GM23248 (cell line): Measurements from ENCODE around the gene C9orf72. TPM values are rescaled to one million over a fixed set of nuclear protein-coding genes. Genes with fewer than 3 reads are reported as not detected.

Experiments used
- DNase-seq: peaks from one replicate; pipeline ENCODE4 v3.0.0-alpha.2; 2015
- H2AFZ ChIP-seq: fragments of 200-600 bp; sonication (generic); 2 replicates; pipeline ENCODE4 v1.6.1; 2016; ENCODE audit warnings: antibody characterized with exemption
- H3F3A ChIP-seq: fragments of 200-600 bp; sonication (generic); 2 replicates; pipeline ENCODE4 v1.6.1; 2016; ENCODE audit warnings: mild to moderate bottlenecking, antibody characterized with exemption, mixed run types; ENCODE audit not compliant: insufficient read depth
- H3K27ac ChIP-seq: fragments of 200-600 bp; sonication (generic); 2 replicates; pipeline ENCODE4 v1.5.1; 2016; ENCODE audit warnings: mild to moderate bottlenecking
- H3K27me3 ChIP-seq: fragments of 200-600 bp; sonication (generic); replicated peaks from 2 replicates; pipeline ENCODE4 v1.6.1; 2016; ENCODE audit warnings: mild to moderate bottlenecking; ENCODE audit not compliant: insufficient read depth
- H3K36me3 ChIP-seq: fragments of 200-600 bp; sonication (generic); 2 replicates; pipeline ENCODE4 v1.6.1; 2016; ENCODE audit warnings: low read depth, mild to moderate bottlenecking
- H3K4me1 ChIP-seq: fragments of 200-600 bp; sonication (generic); 2 replicates; pipeline ENCODE4 v1.6.1; 2016; ENCODE audit warnings: mild to moderate bottlenecking; ENCODE audit not compliant: insufficient read depth
- H3K4me2 ChIP-seq: fragments of 200-600 bp; sonication (generic); one replicate; pipeline ENCODE4 v1.6.1; 2016; ENCODE audit warnings: mild to moderate bottlenecking; ENCODE audit not compliant: unreplicated experiment
- H3K4me3 ChIP-seq: fragments of 200-600 bp; sonication (generic); 2 replicates; pipeline ENCODE4 v1.5.1; 2016; ENCODE audit warnings: mild to moderate bottlenecking
- H3K79me2 ChIP-seq: fragments of 200-600 bp; sonication (generic); 2 replicates; pipeline ENCODE4 v1.6.1; 2016; ENCODE audit warnings: mild to moderate bottlenecking; ENCODE audit not compliant: insufficient read depth
- H3K9ac ChIP-seq: fragments of 200-600 bp; sonication (generic); 2 replicates; pipeline ENCODE4 v1.6.1; 2016; ENCODE audit warnings: mild to moderate bottlenecking
- H3K9me2 ChIP-seq: fragments of 200-600 bp; sonication (generic); 2 replicates; pipeline ENCODE4 v1.6.1; 2016; ENCODE audit warnings: mixed run types, mild to moderate bottlenecking, moderate library complexity; ENCODE audit not compliant: insufficient read depth
- H3K9me3 ChIP-seq: fragments of 200-600 bp; sonication (generic); one replicate; pipeline ENCODE4 v1.6.1; 2017; ENCODE audit warnings: low read depth
- H4K20me1 ChIP-seq: fragments of 200-600 bp; sonication (generic); 2 replicates; pipeline ENCODE4 v1.6.0; 2016; ENCODE audit not compliant: insufficient read depth
- EZH2 ChIP-seq: fragments of 200-600 bp; sonication (generic); IDR thresholded peaks from 2 replicates; pipeline ENCODE4 v1.6.1; 2018; ENCODE audit warnings: antibody characterized with exemption, mild to moderate bottlenecking; ENCODE audit not compliant: insufficient read depth, poor library complexity, severe bottlenecking
- EZH2phosphoT487 ChIP-seq: fragments of 200-600 bp; sonication (generic); IDR thresholded peaks from 2 replicates; pipeline ENCODE4 v1.6.1; 2018; ENCODE audit warnings: antibody characterized with exemption, moderate library complexity, mild to moderate bottlenecking, low read depth; ENCODE audit not compliant: insufficient read depth
- WGBS, 2 experiments: methylation state at CpG; one replicate each; pipeline ENCODE4 v1.1.6; 2015 to 2017; ENCODE audit warnings: low lambda C conversion rate in 2 of 2, low coverage in 1 of 2; ENCODE audit errors: missing lambda C conversion rate in 2 of 2; 5-methylcytosine and 5-hydroxymethylcytosine counted together
- in situ Hi-C: fragments of 300-500 bp; cut with MboI; formaldehyde crosslinking; loops from 2 replicates; pipeline ENCODE4 v1.15.0; 2020
- polyA plus RNA-seq: library from polyadenylated mRNA; unstranded; fragments of >200 nt; fragmentation: Nextera tagmentation; extraction: Ambion mirVana; gene quantifications from 2 replicates; pipeline ENCODE4 v1.2.1, GENCODE V29; 2016
- total RNA-seq: library from RNA; depleted of rRNA; stranded (reverse); fragments of >200 nt; shearing (Covaris generic); gene quantifications from 2 replicates; pipeline ENCODE4 v1.2.3, GENCODE V29; 2014

The C9orf72 gene
- total and polyA plus RNA-seq, 2 experiments from 2014 or later: 3.3 to 4.0 TPM

DNA sequence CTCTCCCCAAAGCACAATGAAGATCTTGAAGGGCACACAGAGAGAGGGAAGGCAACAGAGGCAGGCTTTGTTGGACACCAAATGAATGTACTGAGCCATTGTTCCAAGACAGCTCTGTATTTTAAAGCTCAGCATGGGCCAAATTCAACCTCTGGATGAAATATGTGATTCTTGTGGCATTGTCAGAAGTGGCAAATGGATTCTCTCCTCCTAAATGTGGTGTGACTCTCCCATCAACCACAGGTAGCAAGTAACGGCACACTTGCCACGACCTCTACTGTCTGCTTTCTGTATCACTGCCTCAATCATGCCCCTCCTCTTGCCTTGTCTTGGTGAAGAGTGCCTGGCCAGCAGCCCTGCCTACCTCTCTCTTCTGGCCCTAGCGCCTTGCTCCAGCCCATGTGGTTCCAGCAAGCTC, 37.6 kb downstream of the C9orf72 start:
- peaks cover 5% of the 10 kb centered on the region for H3F3A ChIP-seq
- H3K4me1 ChIP-seq: peaks cover 14% of the 10 kb centered on the region
- H3K27ac ChIP-seq: no peak overlapping the region
- no peak for DNase-seq
- H2AFZ ChIP-seq: no peak overlapping the region
- no peaks in the 10 kb centered on the region for H3K9me3 ChIP-seq
- H3K79me2 ChIP-seq: no peaks in the 10 kb centered on the region
- 0 out of 2 replicates have a peak, but pooled peaks cover 6% of the 10 kb centered on the region for H3K27me3 ChIP-seq
- no peak for TF ChIP-seq EZH2phosphoT487
- TF ChIP-seq EZH2: no peak
- no peaks in the 10 kb centered on the region for H3K9me2 ChIP-seq
- WGBS, 2 experiments: 64 to 70% methylated on average over 3 of the region's 3 CpGs
- no peaks in the 10 kb centered on the region for H4K20me1 ChIP-seq
- H3K4me3 ChIP-seq: no peak overlapping the region
- in situ Hi-C loops: loop anchor here (10.0 to 25.0 kb wide), 2 partner anchors 61 to 498 kb away; no protein-coding TSS in a partner anchor
- no peak overlapping the region for H3K9ac ChIP-seq
- H3K4me2 ChIP-seq: no peak overlapping the region
- no peaks in the 10 kb centered on the region for H3K36me3 ChIP-seq

GRCh38 chr9:27534658-27535209, 38.5 kb downstream of the C9orf72 start:
- in situ Hi-C loops: loop anchor here (10.0 to 25.0 kb wide), 2 partner anchors 60 to 497 kb away; no protein-coding TSS in a partner anchor
- WGBS, 2 experiments: 65 to 80% methylated on average over 3 of the region's 3 CpGs

DNA sequence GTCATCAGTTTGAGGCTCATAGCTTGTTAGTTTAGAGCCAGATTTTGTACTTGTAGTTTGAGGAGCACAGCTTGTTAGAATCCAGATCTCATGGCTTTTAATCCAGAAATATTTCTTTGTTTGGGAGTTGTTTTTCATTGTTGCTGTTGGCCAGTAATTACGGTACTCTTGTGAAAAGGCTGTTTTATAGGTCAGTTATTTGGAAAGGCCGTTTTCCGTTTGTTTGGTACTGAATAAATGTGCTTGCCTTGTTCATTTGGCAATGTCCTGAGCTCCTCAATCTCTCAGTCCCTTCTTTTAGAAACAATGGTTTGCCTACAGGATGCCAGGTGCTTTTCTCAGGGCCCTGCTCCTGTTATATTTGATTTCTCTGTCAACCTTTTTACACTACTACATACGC, 39.1 kb downstream of the C9orf72 start:
- Histone ChIP-seq H3K4me3 (no peak overlapping the region), H3K79me2 (no peaks in the 10 kb centered on the region), H2AFZ (no peak overlapping the region), H3K27ac (no peak overlapping the region), H3K9me3 (no peaks in the 10 kb centered on the region), H4K20me1 (no peaks in the 10 kb centered on the region), H3K4me1 (no peaks in the 10 kb centered on the region), H3K9me2 (no peaks in the 10 kb centered on the region), H3K4me2 (no peak overlapping the region), H3K9ac (no peak overlapping the region), H3K27me3 (0 out of 2 replicates have a peak, but pooled peaks cover 15% of the 10 kb centered on the region), H3K36me3 (no peaks in the 10 kb centered on the region), H3F3A (no peaks in the 10 kb centered on the region)
- in situ Hi-C loops: loop anchor here (10.0 to 25.0 kb wide), 2 partner anchors 59 to 497 kb away; no protein-coding TSS in a partner anchor
- DNase-seq: no peak
- 24 to 34% methylated on average over 4 of the region's 4 CpGs for WGBS, 2 experiments
- no peak for TF ChIP-seq EZH2
- no peak for TF ChIP-seq EZH2phosphoT487

More at GRCh38 chr9:27534658-27535209, 38.5 kb downstream of the C9orf72 start:
- no peak overlapping the region for H2AFZ ChIP-seq
- H3K9ac ChIP-seq: no peak overlapping the region
- H3K4me1 ChIP-seq: peaks cover 4% of the 10 kb centered on the region
- 0 out of 2 replicates have a peak, but pooled peaks cover 15% of the 10 kb centered on the region for H3K27me3 ChIP-seq
- H3K36me3 ChIP-seq: no peaks in the 10 kb centered on the region
- no peaks in the 10 kb centered on the region for H3K9me3 ChIP-seq
- H4K20me1 ChIP-seq: no peaks in the 10 kb centered on the region
- no peak overlapping the region for H3K27ac ChIP-seq
- H3F3A ChIP-seq: no peaks in the 10 kb centered on the region
- no peak for DNase-seq
- no peak overlapping the region for H3K4me2 ChIP-seq
- TF ChIP-seq EZH2: no peak
- no peak for TF ChIP-seq EZH2phosphoT487
- no peak overlapping the region for H3K4me3 ChIP-seq
- H3K79me2 ChIP-seq: no peaks in the 10 kb centered on the region
- no peaks in the 10 kb centered on the region for H3K9me2 ChIP-seq

DNA sequence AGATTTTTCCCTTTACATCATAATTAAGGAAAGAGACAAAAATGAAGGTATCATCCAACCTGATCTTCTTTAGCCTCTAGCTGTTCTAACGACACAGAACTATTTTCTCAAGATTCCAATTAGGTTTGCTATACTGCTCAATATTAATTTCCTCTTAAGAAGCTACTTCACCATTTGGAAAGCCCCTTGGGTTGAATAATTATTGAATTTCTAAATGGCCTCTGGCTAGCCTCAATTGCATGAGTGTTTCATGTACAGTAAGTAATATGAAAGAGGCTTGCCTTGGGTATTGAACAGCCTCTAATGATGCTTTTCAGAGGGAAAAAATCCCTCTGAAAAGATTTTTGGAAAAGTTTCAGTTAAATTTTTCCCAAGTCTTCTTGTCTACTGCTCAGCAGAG, 40.0 kb downstream of the C9orf72 start:
- H3K9me3 ChIP-seq: no peaks in the 10 kb centered on the region
- peaks cover 15% of the 10 kb centered on the region; the same call in 1 of the 2 replicates for H3K27me3 ChIP-seq
- no peak for DNase-seq
- no peak overlapping the region for H3K27ac ChIP-seq
- H3K79me2 ChIP-seq: no peaks in the 10 kb centered on the region
- no peaks in the 10 kb centered on the region for H3K36me3 ChIP-seq
- no peaks in the 10 kb centered on the region for H3F3A ChIP-seq
- TF ChIP-seq EZH2 (no peak), EZH2phosphoT487 (no peak)
- no peaks in the 10 kb centered on the region for H3K9me2 ChIP-seq
- H3K4me1 ChIP-seq: no peaks in the 10 kb centered on the region
- no peak overlapping the region for H3K9ac ChIP-seq
- H3K4me3 ChIP-seq: no peak overlapping the region
- H2AFZ ChIP-seq: no peak overlapping the region
- no peak overlapping the region for H3K4me2 ChIP-seq
- in situ Hi-C loops: loop anchor here (10.0 to 25.0 kb wide), 2 partner anchors 59 to 496 kb away; no protein-coding TSS in a partner anchor
- H4K20me1 ChIP-seq: no peaks in the 10 kb centered on the region
- WGBS, 2 experiments: 88 to 97% methylated on average over 1 of the region's 1 CpG
